Measurements from ENCODE around the gene TRIM17. TPM values are rescaled to one million over a fixed set of nuclear protein-coding genes. Genes with fewer than 3 reads are reported as not detected.

TRIM17 gene
- total and polyA plus RNA-seq, 9 of the 15 experiments (the other 6 are each of a cell fraction or from before 2014, with no cell fraction given): not detected

GRCh38 chr1:228420968-228421826 is 4.5 kb upstream of the TRIM17 start (continued):
- TF ChIP-seq ZNF318 (IDR thresholded peaks at IDR 0.05; ENCODE audit: borderline replicate concordance in 1 of 2, low read depth in 1 of 2) (no peak), POLR2A (conservative IDR thresholded peaks at IDR 0.05) (no peak), ETS1 (conservative IDR thresholded peaks at IDR 0.05; ENCODE audit: control insufficient read depth, low read depth, low read length) (peak; percentile 71; the same call in 1 of the 2 replicates), MTA3 (IDR thresholded peaks at IDR 0.05; ENCODE audit: borderline replicate concordance) (peak; percentile 79; the same call in 1 of the 2 replicates), MIER1 (IDR thresholded peaks at IDR 0.05; ENCODE audit: low read depth) (no peak), ZNF41 (CRISPR knock-in tag; conservative IDR thresholded peaks at IDR 0.05) (no peak), ZNF12 (CRISPR knock-in tag; IDR thresholded peaks at IDR 0.05) (no peak), HMG20A (CRISPR knock-in tag; conservative IDR thresholded peaks at IDR 0.05) (no peak), CREM (IDR thresholded peaks at IDR 0.05; ENCODE audit: low read depth) (peak; percentile 33; the same call in 1 of the 2 replicates), ZNF77 (CRISPR knock-in tag; IDR thresholded peaks at IDR 0.05) (no peak), RBFOX2 (IDR thresholded peaks at IDR 0.05; ENCODE audit: low read depth, low read length) (no peak), EP400 (IDR thresholded peaks at IDR 0.05) (no peak), ATF3 (IDR thresholded peaks at IDR 0.05) (peak; percentile 59), ATF3 (CRISPR knock-in tag; conservative IDR thresholded peaks at IDR 0.05) (peak; percentile 37; the same call in 1 of the 2 replicates), ZBTB7A (IDR thresholded peaks at IDR 0.05; ENCODE audit: borderline replicate concordance, control insufficient read depth, low read depth, low read length) (peak; percentile 86), MBD2 (IDR thresholded peaks at IDR 0.05; ENCODE audit: borderline replicate concordance, low read depth) (0 out of 2 replicates have a peak, but pooled peaks have one; percentile 20), PML (IDR thresholded peaks at IDR 0.05; ENCODE audit: low read length) (peak; percentile 77), CREBBP (IDR thresholded peaks at IDR 0.05; ENCODE audit: low read depth, low read length) (no peak), NFATC3 (IDR thresholded peaks at IDR 0.05) (no peak)

Data from K562 (cell line).